H1 (cell line): Measurements from ENCODE around the gene CCDC121. TPM values are rescaled to one million over a fixed set of nuclear protein-coding genes. Genes with fewer than 3 reads are reported as not detected.

Experiments
- CTCF ChIA-PET: fragments of 300-600 bp; sonication (Branson Sonifier 250); formaldehyde crosslinking; loops from one replicate; lab custom pipeline; 2021; ENCODE audit not compliant: partially characterized antibody; lab: Charles Lee
- POLR2A ChIA-PET: fragments of 300-600 bp; sonication (Branson Sonifier 250); formaldehyde crosslinking; loops from one replicate; lab custom pipeline; 2021; ENCODE audit warnings: inconsistent platforms; ENCODE audit not compliant: partially characterized antibody; lab: Charles Lee
- DNase-seq, 2 experiments: peaks; one replicate each; pipeline versions ENCODE4 v3.0.0 to v3.0.0-alpha.2; 2010 to 2022; ENCODE audit warnings: low spot score in 2 of 2, low read depth in 1 of 2, mixed read lengths in 1 of 2
- FAIRE-seq: peaks from 2 replicates; lab custom pipeline; 2011; peaks lifted over from hg19 to GRCh38; lab: Jason Lieb, UNC
- H2AFZ ChIP-seq: 2 replicates; pipeline ENCODE4 v1.8.1; 2012; ENCODE audit warnings: low read length, inconsistent platforms
- H2AK5ac ChIP-seq: 2 replicates; pipeline ENCODE4 v1.6.1; 2013; ENCODE audit warnings: low read depth, low read length
- H2BK120ac ChIP-seq: replicated peaks from 2 replicates; pipeline ENCODE3; 2013; ENCODE audit warnings: low read depth, low read length, inconsistent platforms
- H2BK12ac ChIP-seq: 2 replicates; pipeline ENCODE4 v1.6.1; 2013; ENCODE audit warnings: low read depth, low read length
- H2BK15ac ChIP-seq: 2 replicates; pipeline ENCODE4 v1.6.1; 2013; ENCODE audit warnings: low read length
- H2BK20ac ChIP-seq: 2 replicates; pipeline ENCODE4 v1.6.1; 2013; ENCODE audit warnings: low read length
- H2BK5ac ChIP-seq: 2 replicates; pipeline ENCODE4 v1.6.1; 2013; ENCODE audit warnings: low read depth, low read length
- H3K14ac ChIP-seq: 2 replicates; pipeline ENCODE4 v1.6.1; 2013; ENCODE audit warnings: inconsistent platforms; ENCODE audit not compliant: insufficient read length
- H3K18ac ChIP-seq: 2 replicates; pipeline ENCODE4 v1.6.1; 2013; ENCODE audit warnings: low read length; ENCODE audit errors: extremely low read depth
- H3K23ac ChIP-seq: 2 replicates; pipeline ENCODE4 v1.6.1; 2013; ENCODE audit warnings: inconsistent platforms; ENCODE audit not compliant: insufficient read length
- H3K23me2 ChIP-seq: 2 replicates; pipeline ENCODE4 v1.6.1; 2013; ENCODE audit warnings: low read depth, low read length
- H3K27ac ChIP-seq: 2 replicates; pipeline ENCODE4 v1.6.1; 2011; ENCODE audit warnings: low read depth, low read length, inconsistent platforms
- H3K27me3 ChIP-seq, 4 experiments: replicated peaks in 1 of 4; 1 replicate in 1 of 4; 2 replicates in 3 of 4; pipeline versions ENCODE4 v1.6.1 to v1.8.1; 2011 to 2013; ENCODE audit warnings: low read length in 3 of 4, mild to moderate bottlenecking in 3 of 4, inconsistent platforms in 2 of 4, mixed read lengths in 2 of 4, moderate library complexity in 1 of 4; ENCODE audit not compliant: control insufficient read depth in 3 of 4, insufficient read depth in 3 of 4; ENCODE audit errors: extremely low read depth in 1 of 4
- H3K36me3 ChIP-seq, 4 experiments: 2 replicates each; pipeline versions ENCODE4 v1.6.1 to v1.8.1; 2011 to 2013; ENCODE audit warnings: mild to moderate bottlenecking in 4 of 4, low read length in 3 of 4, moderate library complexity in 2 of 4, control low read depth in 1 of 4, inconsistent platforms in 1 of 4; ENCODE audit not compliant: insufficient read depth in 4 of 4, control insufficient read depth in 2 of 4
- H3K4ac ChIP-seq: replicated peaks from 2 replicates; pipeline ENCODE3; 2013; ENCODE audit warnings: low read length, low read depth, mixed read lengths, inconsistent platforms; ENCODE audit not compliant: insufficient read length
- H3K4me1 ChIP-seq, 4 experiments: replicated peaks in 1 of 4; 1 replicate in 1 of 4; 2 replicates in 3 of 4; pipeline versions ENCODE4 v1.6.1 to v1.8.1; 2011 to 2013; ENCODE audit warnings: low read length in 3 of 4, inconsistent platforms in 2 of 4, mixed read lengths in 1 of 4; ENCODE audit not compliant: insufficient read depth in 4 of 4, control insufficient read depth in 3 of 4
- H3K4me2 ChIP-seq, 2 experiments: 2 replicates each; pipeline versions ENCODE4 v1.6.1 to v1.8.1; 2011 to 2013; ENCODE audit warnings: low read depth in 2 of 2, low read length in 2 of 2, control low read depth in 1 of 2, inconsistent platforms in 1 of 2, mild to moderate bottlenecking in 1 of 2; ENCODE audit not compliant: insufficient read depth in 1 of 2
- H3K4me3 ChIP-seq, 4 experiments: fragments of 200-600, 300-600 bp in 1 of 4; sonication (generic), shearing (Covaris generic), sonication (Bioruptor Twin) in 1 of 4; 2 replicates each; pipeline versions ENCODE4 v1.5.1 to v1.8.1; 2011 to 2016; ENCODE audit warnings: low read length in 4 of 4, low read depth in 3 of 4, control low read depth in 2 of 4, inconsistent platforms in 2 of 4, mild to moderate bottlenecking in 2 of 4, mixed read lengths in 1 of 4, moderate library complexity in 1 of 4; ENCODE audit not compliant: insufficient read depth in 2 of 4; ENCODE audit errors: extremely low read depth in 1 of 4
- H3K56ac ChIP-seq: replicated peaks from 2 replicates; pipeline ENCODE3; 2013; ENCODE audit warnings: low read depth, mild to moderate bottlenecking, mixed read lengths, low read length, inconsistent platforms; ENCODE audit not compliant: insufficient read length
- H3K79me1 ChIP-seq: 2 replicates; pipeline ENCODE4 v1.6.1; 2013; ENCODE audit warnings: low read depth, low read length, control low read depth
- H3K79me2 ChIP-seq, 2 experiments: 2 replicates each; pipeline versions ENCODE4 v1.6.1 to v1.8.1; 2012 to 2013; ENCODE audit warnings: low read length in 2 of 2, mild to moderate bottlenecking in 2 of 2, inconsistent platforms in 1 of 2; ENCODE audit not compliant: insufficient read depth in 2 of 2, control insufficient read depth in 1 of 2
- H3K9ac ChIP-seq, 4 experiments: replicated peaks in 1 of 4; 1 replicate in 1 of 4; 2 replicates in 3 of 4; pipeline versions ENCODE4 v1.6.1 to v1.8.1; 2011 to 2013; ENCODE audit warnings: low read depth in 3 of 4, low read length in 3 of 4, control low read depth in 2 of 4, mild to moderate bottlenecking in 2 of 4, moderate library complexity in 2 of 4, inconsistent platforms in 1 of 4; ENCODE audit errors: extremely low read depth in 1 of 4
- H3K9me3 ChIP-seq, 2 experiments: 2 replicates each; pipeline versions ENCODE4 v1.6.1 to v1.8.1; 2012 to 2013; ENCODE audit warnings: mild to moderate bottlenecking in 2 of 2, moderate library complexity in 2 of 2, control low read depth in 1 of 2, inconsistent platforms in 1 of 2, low read depth in 1 of 2, low read length in 1 of 2, mixed read lengths in 1 of 2; ENCODE audit not compliant: insufficient read depth in 2 of 2
- H4K20me1 ChIP-seq, 2 experiments: replicated peaks in 1 of 2; 2 replicates each; pipeline versions ENCODE3 to v1.8.1; 2011 to 2013; ENCODE audit warnings: inconsistent platforms in 2 of 2, low read length in 2 of 2, mild to moderate bottlenecking in 1 of 2; ENCODE audit not compliant: insufficient read depth in 2 of 2, control insufficient read depth in 1 of 2
- H4K5ac ChIP-seq: 2 replicates; pipeline ENCODE4 v1.6.1; 2013; ENCODE audit warnings: low read length, low read depth, mixed read lengths, inconsistent platforms; ENCODE audit not compliant: insufficient read length
- H4K8ac ChIP-seq: 2 replicates; pipeline ENCODE4 v1.8.0; 2013; ENCODE audit warnings: mild to moderate bottlenecking, moderate library complexity, low read length, inconsistent platforms; ENCODE audit not compliant: insufficient read depth; ENCODE audit errors: extremely low read depth
- H4K91ac ChIP-seq: replicated peaks from 2 replicates; pipeline ENCODE3; 2013; ENCODE audit warnings: low read length, mixed read lengths, inconsistent platforms; ENCODE audit not compliant: insufficient read length
- CEBPB ChIP-seq: IDR thresholded peaks from 2 replicates; pipeline ENCODE4 v1.6.1; 2012; ENCODE audit warnings: low read depth, low read length
- SP1 ChIP-seq: IDR thresholded peaks from 2 replicates; pipeline ENCODE4 v1.6.1; 2011; ENCODE audit warnings: low read depth, low read length
- WGBS, 2 experiments: shearing (Covaris generic) in 1 of 2; methylation state at CpG; one replicate each; pipeline versions ENCODE4 v1.1.6 to v1.1.7; 2013 to 2015; ENCODE audit warnings: low lambda C conversion rate in 2 of 2, mixed read lengths in 2 of 2, inconsistent platforms in 1 of 2, low coverage in 1 of 2, missing lambda C conversion rate in 1 of 2; ENCODE audit not compliant: insufficient replicate concordance in 2 of 2, insufficient coverage in 1 of 2, insufficient read length in 1 of 2; ENCODE audit errors: extremely low coverage in 1 of 2, missing lambda C conversion rate in 1 of 2; 5-methylcytosine and 5-hydroxymethylcytosine counted together
- polyA plus RNA-seq, 7 experiments: library from polyadenylated mRNA; depleted of rRNA in 3 of 7; stranded (reverse) in 5 of 7; unstranded in 2 of 7; fragments of >200 nt in 5 of 7; fragments of 200-250 nt in 2 of 7; gene quantifications; 1 replicate in 5 of 7; 2 replicates in 1 of 7; 4 replicates in 1 of 7; pipeline versions ENCODE4 v1.2.1 to v1.2.3, GENCODE V29; 2011 to 2013; ENCODE audit warnings: missing spikeins in 2 of 7, mixed read lengths in 2 of 7
- total RNA-seq: library from RNA; stranded (reverse); fragmentation: NEBNext Ultra II Directional; extraction: Animal tissue kit (Norgen Biotek cat#: 25700); gene quantifications from 2 replicates; pipeline ENCODE4 v1.2.1, GENCODE V29; 2021

Gene CCDC121
- total and polyA plus RNA-seq, 2 of the 8 experiments (the other 6 are each of a cell fraction or from before 2014, with no cell fraction given): 0.68 to 1.5 TPM

GRCh38 chr2:27664622-27665363, 36.0 kb upstream of the CCDC121 start:
- Histone ChIP-seq H3K18ac (no peak overlapping the region), H3K23ac (no peak overlapping the region), H3K79me2 (peaks cover 0 to 24% of the 10 kb centered on the region in 2 experiments; a peak in 2 of 4 replicates), H3K27ac (no peak overlapping the region), H3K79me1 (no peaks in the 10 kb centered on the region), H3K4me1 (peaks cover 0 to 1% (median 0%) of the 10 kb centered on the region in 4 experiments; a peak in 2 of 7 replicates), H3K4ac (no peak overlapping the region), H4K5ac (no peak overlapping the region), H2BK12ac (no peak overlapping the region)
- TF ChIP-seq SP1: no peak
- peak; percentile 78; the same call in 1 of the 2 replicates for TF ChIP-seq CEBPB
- TF ChIP-seq, all 59 proteins: peak for 1
- Histone ChIP-seq H3K4me2 (peak overlapping the region; percentile 68 to 96), H2AK5ac (no peak overlapping the region), H2BK120ac (no peak overlapping the region), H3K4me3 (peak overlapping the region; percentile 50 to 100 (median 88)), H2BK20ac (no peak overlapping the region), H3K14ac (no peak overlapping the region), H2BK5ac (no peak overlapping the region), H3K9me3 (no peaks in the 10 kb centered on the region), H4K8ac (no peak overlapping the region), H2AFZ (peak overlapping the region; percentile 99; the same call in 1 of the 2 replicates), H3K36me3 (peaks cover 3 to 42% (median 18%) of the 10 kb centered on the region in 4 experiments; a peak in 7 of 8 replicates), H3K56ac (no peak overlapping the region), H3K27me3 (no peaks in the 10 kb centered on the region), H4K91ac (no peak overlapping the region), H4K20me1 (no peaks in the 10 kb centered on the region), H2BK15ac (no peak overlapping the region), H3K23me2 (peaks cover 8% of the 10 kb centered on the region; the same call in 1 of the 2 replicates), H3K9ac (peak overlapping the region in 2 of 4 experiments; percentile 89 to 98; a peak in 4 of 7 replicates)
- CTCF ChIA-PET: interaction anchor here (0.5 to 3.9 kb wide), 3 partner anchors 13 to 29 kb away, joined by 3 to 34 read pairs (median 3); no protein-coding TSS in a partner anchor
- POLR2A ChIA-PET: interaction anchor here (0.7 to 2.1 kb wide), 4 partner anchors 10 to 1553 kb away, joined by 3 to 12 read pairs (median 6); partner anchors contain the start of genes CCDC121, GPN1 and PPM1G
- no peak for DNase-seq
- no peak for FAIRE-seq
- 79% methylated on average over 16 of the region's 16 CpGs; no CpG with 5 or more reads in 1 of the 2 experiments for WGBS, 2 experiments
